Lower leg skin (tissue), 3 donors: ENCODE results near the gene SLC6A18.

ENCODE experiments used
- CTCF ChIP-seq, 3 donors: fragments of 450-650 bp; IDR thresholded peaks; one replicate each; pipeline ENCODE4 v1.5.1; 2016; ENCODE audit warnings: antibody characterized with exemption in 3 of 3, mild to moderate bottlenecking in 3 of 3, moderate library complexity in 2 of 3
- POLR2A ChIP-seq, 2 donors: fragments of 450-650 bp; IDR thresholded peaks; one replicate each; pipeline ENCODE4 v1.6.1; 2016 to 2017; ENCODE audit warnings: antibody characterized with exemption in 2 of 2, mild to moderate bottlenecking in 1 of 2, moderate library complexity in 1 of 2

DNA sequence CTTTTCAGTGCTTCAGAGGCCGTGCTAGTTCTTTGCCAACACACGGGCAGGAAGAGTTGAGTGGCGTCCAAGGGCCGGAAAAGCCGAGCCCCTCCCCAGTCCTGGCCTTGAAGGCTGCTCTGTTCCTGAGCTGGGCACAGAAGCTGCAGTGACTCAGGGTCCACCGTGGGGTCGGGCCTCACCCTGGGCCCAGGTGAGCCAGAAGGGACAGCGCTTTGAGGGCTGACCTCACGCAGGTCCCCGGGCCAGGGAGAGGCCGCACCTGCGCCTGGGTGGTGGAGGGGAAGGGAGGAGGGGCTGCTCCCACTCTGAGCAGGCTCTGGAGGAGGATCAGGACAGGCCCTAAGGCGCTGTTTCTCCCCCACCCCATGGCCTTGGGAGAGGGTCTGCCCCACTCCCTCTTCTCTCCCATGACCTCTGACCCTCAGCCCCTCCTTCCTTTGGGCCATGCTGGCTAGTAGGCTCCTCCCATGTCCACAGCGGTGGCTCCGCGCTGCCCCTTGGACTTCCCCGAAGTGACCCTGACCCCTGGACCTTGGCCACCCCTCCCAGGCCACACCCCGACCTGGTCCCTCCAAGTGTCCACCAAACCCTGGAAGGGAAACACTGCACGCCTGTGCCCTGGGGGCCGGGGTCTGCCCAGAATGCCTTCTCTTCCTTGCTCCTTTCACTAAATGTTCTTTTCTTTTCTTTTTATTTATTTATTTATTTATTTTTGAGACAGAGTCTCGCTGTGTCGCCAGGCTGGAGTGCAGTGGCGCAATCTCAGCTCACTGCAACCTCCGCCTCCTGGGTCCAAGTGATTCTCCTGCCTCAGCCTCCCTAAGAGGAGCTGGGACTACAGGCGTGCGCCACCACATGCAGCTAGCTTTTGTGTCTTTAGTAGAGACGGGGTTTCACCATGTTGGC lies 43.5 kb upstream of the SLC6A18 start:
- TF ChIP-seq POLR2A (IDR thresholded peaks at IDR 0.05) (no peak), CTCF (IDR thresholded peaks at IDR 0.05) (no peak)
